IMR-90 (cell line): ENCODE results near the gene ME1. TPM values are rescaled to one million over a fixed set of nuclear protein-coding genes. Genes with fewer than 3 reads are reported as not detected.

Source experiments
- ATAC-seq: fragments of 200-7000 bp; cut with Tn5 transposase; 2 replicates; pipeline ENCODE4 v1.9.1; 2020; ENCODE audit warnings: low read depth, mild to moderate bottlenecking, moderate library complexity
- BruUV-seq: library from RNA; stranded (reverse); fragments of 400-500 nt; replicated peaks from 2 replicates; lab custom pipeline; 2021; lab: Mats Ljungman, UMichigan
- CTCF ChIA-PET: fragments of 300-600 bp; formaldehyde crosslinking; extraction: SDS; loops from one replicate; lab custom pipeline; 2021; ENCODE audit warnings: antibody characterized with exemption; lab: Yijun Ruan, JAX
- POLR2A ChIA-PET: fragments of 300-600 bp; sonication (Branson Sonifier 250); formaldehyde crosslinking; loops from one replicate; lab custom pipeline; 2022; ENCODE audit warnings: antibody characterized with exemption; ENCODE audit not compliant: unreplicated experiment; lab: Charles Lee
- DNase-seq: peaks from one replicate; pipeline ENCODE4 v3.0.0; 2013
- H2AFZ ChIP-seq: replicated peaks from 2 replicates; pipeline ENCODE3; 2013; ENCODE audit warnings: low read length, mild to moderate bottlenecking; ENCODE audit not compliant: poor library complexity
- H2AK5ac ChIP-seq: 2 replicates; pipeline ENCODE4 v1.6.1; 2013; ENCODE audit warnings: low read depth, low read length, inconsistent platforms
- H2AK9ac ChIP-seq: replicated peaks from 2 replicates; pipeline ENCODE3; 2013; ENCODE audit warnings: mild to moderate bottlenecking, low read depth, low read length, moderate library complexity; ENCODE audit not compliant: poor library complexity
- H2BK120ac ChIP-seq: 2 replicates; pipeline ENCODE4 v1.6.1; 2013; ENCODE audit warnings: low read depth, low read length, inconsistent platforms
- H2BK15ac ChIP-seq: 3 replicates; pipeline ENCODE4 v1.6.1; 2013; ENCODE audit warnings: low read depth, low read length, inconsistent platforms
- H2BK20ac ChIP-seq: 2 replicates; pipeline ENCODE4 v1.6.1; 2013; ENCODE audit warnings: low read depth, mild to moderate bottlenecking, inconsistent platforms, low read length, moderate library complexity
- H2BK5ac ChIP-seq: 2 replicates; pipeline ENCODE4 v1.6.1; 2013; ENCODE audit warnings: mild to moderate bottlenecking, low read depth, low read length, inconsistent platforms; ENCODE audit not compliant: poor library complexity, severe bottlenecking
- H3K14ac ChIP-seq: replicated peaks from 2 replicates; pipeline ENCODE4 v1.6.1; 2013; ENCODE audit warnings: low read depth, low read length, inconsistent platforms
- H3K18ac ChIP-seq: 2 replicates; pipeline ENCODE4 v1.6.1; 2013; ENCODE audit warnings: low read depth, low read length, control low read depth
- H3K23ac ChIP-seq: 2 replicates; pipeline ENCODE4 v1.6.1; 2013; ENCODE audit warnings: low read depth, low read length, inconsistent platforms
- H3K27ac ChIP-seq: 2 replicates; pipeline ENCODE4 v1.5.1; 2013; ENCODE audit warnings: mild to moderate bottlenecking, control low read depth, low read length; ENCODE audit not compliant: insufficient read depth
- H3K27me3 ChIP-seq: 2 replicates; pipeline ENCODE4 v1.6.1; 2013; ENCODE audit warnings: low read length; ENCODE audit not compliant: control insufficient read depth, insufficient read depth
- H3K36me3 ChIP-seq: 2 replicates; pipeline ENCODE4 v1.6.1; 2013; ENCODE audit warnings: low read length, mixed read lengths; ENCODE audit not compliant: control insufficient read depth, insufficient read depth
- H3K4ac ChIP-seq: 2 replicates; pipeline ENCODE4 v1.6.1; 2013; ENCODE audit warnings: low read depth, low read length, inconsistent platforms
- H3K4me1 ChIP-seq: 2 replicates; pipeline ENCODE4 v1.6.1; 2013; ENCODE audit warnings: low read length, mixed read lengths; ENCODE audit not compliant: control insufficient read depth, insufficient read depth
- H3K4me2 ChIP-seq: 2 replicates; pipeline ENCODE4 v1.6.1; 2013; ENCODE audit warnings: low read depth, mild to moderate bottlenecking, control low read depth, low read length, moderate library complexity
- H3K4me3 ChIP-seq: 2 replicates; pipeline ENCODE4 v1.5.1; 2013; ENCODE audit warnings: low read depth, mild to moderate bottlenecking, control low read depth, low read length, moderate library complexity; ENCODE audit not compliant: insufficient read depth
- H3K56ac ChIP-seq: 2 replicates; pipeline ENCODE4 v1.6.1; 2013; ENCODE audit warnings: low read length, inconsistent platforms; ENCODE audit not compliant: insufficient read depth; ENCODE audit errors: extremely low read depth
- H3K79me1 ChIP-seq, 2 experiments: 2 replicates each; pipeline ENCODE4 v1.6.1; 2013; ENCODE audit warnings: low read length in 2 of 2, inconsistent platforms in 1 of 2, low read depth in 1 of 2
- H3K9ac ChIP-seq: 2 replicates; pipeline ENCODE4 v1.6.1; 2013; ENCODE audit warnings: low read depth, low read length, control low read depth
- H3K9me1 ChIP-seq: 2 replicates; pipeline ENCODE4 v1.6.1; 2013; ENCODE audit warnings: low read length, inconsistent platforms; ENCODE audit not compliant: insufficient read depth
- H3K9me3 ChIP-seq: 2 replicates; pipeline ENCODE4 v1.6.1; 2013; ENCODE audit warnings: low read length; ENCODE audit not compliant: control insufficient read depth, insufficient read depth
- H4K20me1 ChIP-seq: 2 replicates; pipeline ENCODE4 v1.6.1; 2013; ENCODE audit warnings: low read length, inconsistent platforms; ENCODE audit not compliant: insufficient read depth
- H4K5ac ChIP-seq: 2 replicates; pipeline ENCODE4 v1.6.1; 2013; ENCODE audit warnings: mild to moderate bottlenecking, low read depth, low read length, control low read depth
- H4K8ac ChIP-seq, 2 experiments: 2 replicates each; pipeline ENCODE4 v1.6.1; 2013; ENCODE audit warnings: low read depth in 2 of 2, low read length in 2 of 2, control low read depth in 1 of 2, inconsistent platforms in 1 of 2
- H4K91ac ChIP-seq: 2 replicates; pipeline ENCODE4 v1.6.1; 2013; ENCODE audit warnings: low read depth, low read length, inconsistent platforms; ENCODE audit not compliant: insufficient read depth
- BHLHE40 ChIP-seq: fragments of 150-350 bp; IDR thresholded peaks from 2 replicates; pipeline ENCODE4 v1.6.1; 2016; ENCODE audit warnings: mild to moderate bottlenecking, low read depth, low read length
- CEBPB ChIP-seq: IDR thresholded peaks from 2 replicates; pipeline ENCODE4 v1.6.1; 2012; ENCODE audit warnings: low read depth, low read length, improper control_type of control experiment
- CHD1 ChIP-seq: IDR thresholded peaks from 2 replicates; pipeline ENCODE4 v1.6.1; 2012; ENCODE audit warnings: low read depth, low read length, improper control_type of control experiment
- CTCF ChIP-seq: conservative IDR thresholded peaks from 2 replicates; pipeline ENCODE4 v1.5.1; 2012; ENCODE audit warnings: mild to moderate bottlenecking, low read depth, low read length, improper control_type of control experiment
- ELK1 ChIP-seq: fragments of 150-350 bp; IDR thresholded peaks from 2 replicates; pipeline ENCODE4 v1.6.1; 2016; ENCODE audit warnings: low read depth, mild to moderate bottlenecking, low read length, moderate library complexity, borderline replicate concordance
- FOS ChIP-seq: fragments of 150-350 bp; IDR thresholded peaks from 2 replicates; pipeline ENCODE4 v1.6.1; 2016; ENCODE audit warnings: low read depth, low read length
- MAFK ChIP-seq: IDR thresholded peaks from 2 replicates; pipeline ENCODE4 v1.6.1; 2012; ENCODE audit warnings: low read depth, low read length, improper control_type of control experiment
- MAZ ChIP-seq: IDR thresholded peaks from 2 replicates; pipeline ENCODE4 v1.6.1; 2012; ENCODE audit warnings: low read depth, mild to moderate bottlenecking, low read length, improper control_type of control experiment, moderate library complexity, borderline replicate concordance
- MXI1 ChIP-seq: IDR thresholded peaks from 2 replicates; pipeline ENCODE4 v1.6.1; 2012; ENCODE audit warnings: low read depth, mild to moderate bottlenecking, low read length, moderate library complexity, borderline replicate concordance
- NFE2L2 ChIP-seq: fragments of 150-350 bp; IDR thresholded peaks from 2 replicates; pipeline ENCODE4 v1.6.1; 2016; ENCODE audit warnings: low read depth, mild to moderate bottlenecking, low read length
- POLR2A ChIP-seq: IDR thresholded peaks from 2 replicates; pipeline ENCODE4 v1.6.1; 2012; ENCODE audit warnings: mild to moderate bottlenecking, low read depth, low read length
- RAD21 ChIP-seq: IDR thresholded peaks from 2 replicates; pipeline ENCODE4 v1.6.1; 2012; ENCODE audit warnings: low read length, improper control_type of control experiment
- RCOR1 ChIP-seq: IDR thresholded peaks from 2 replicates; pipeline ENCODE4 v1.6.1; 2012; ENCODE audit warnings: mild to moderate bottlenecking, low read length, improper control_type of control experiment; ENCODE audit not compliant: insufficient replicate concordance
- RFX5 ChIP-seq: IDR thresholded peaks from 2 replicates; pipeline ENCODE4 v1.8.0; 2012; ENCODE audit warnings: low read depth, mild to moderate bottlenecking, low read length, moderate library complexity
- SMC3 ChIP-seq: fragments of 150-350 bp; IDR thresholded peaks from 2 replicates; pipeline ENCODE4 v1.6.1; 2016; ENCODE audit warnings: low read depth, mild to moderate bottlenecking, antibody characterized with exemption, low read length, moderate library complexity
- WGBS, 2 experiments: methylation state at CpG; one replicate each; pipeline versions ENCODE4 v1.1.5 to v1.1.7; 2013; ENCODE audit warnings: missing lambda C conversion rate in 2 of 2; ENCODE audit not compliant: insufficient read length in 1 of 2; ENCODE audit errors: extremely low coverage in 2 of 2; 5-methylcytosine and 5-hydroxymethylcytosine counted together
- dilution Hi-C: fragments of 300-500 bp; cut with HindIII; formaldehyde crosslinking; loops from one replicate; pipeline ENCODE4 v1.14.3; 2018; ENCODE audit warnings: low sequenced_read_pairs; ENCODE audit not compliant: unreplicated experiment
- in situ Hi-C: fragments of 300-500 bp; cut with MboI; formaldehyde crosslinking; loops from 3 replicates; pipeline ENCODE4 v1.14.3; 2019; ENCODE audit warnings: low sequenced_read_pairs, inconsistent platforms, mixed read lengths
- intact Hi-C: fragments of 100-400 bp; cut with micrococcal nuclease; formaldehyde crosslinking; loops from 2 replicates; pipeline ENCODE4 v1.10.0; 2022
- polyA plus RNA-seq, 3 experiments: library from polyadenylated mRNA; depleted of rRNA; stranded (reverse); fragments of >200 nt; gene quantifications; 2 replicates each; pipeline ENCODE4 v1.2.3, GENCODE V29; 2012; ENCODE audit warnings: low replicate concordance in 1 of 3
- total RNA-seq: library from RNA; depleted of rRNA; stranded (reverse); fragments of >200 nt; gene quantifications from 2 replicates; pipeline ENCODE4 v1.2.3, GENCODE V29; 2012

Gene ME1
- total and polyA plus RNA-seq, 2 of the 4 experiments (the other 2 are of a cell fraction): 21.5 to 24.4 TPM

GRCh38 chr6:83470001-83470400 lies 39.1 kb upstream of the ME1 start:
- Histone ChIP-seq H4K91ac (no peak overlapping the region), H3K9me3 (no peaks in the 10 kb centered on the region), H4K20me1 (no peaks in the 10 kb centered on the region), H3K27ac (no peak overlapping the region), H3K79me1 (no peaks in the 10 kb centered on the region), H2AK5ac (no peak overlapping the region), H3K14ac (no peak overlapping the region), H3K9ac (no peak overlapping the region), H3K23ac (no peak overlapping the region), H3K4ac (no peak overlapping the region), H3K9me1 (no peaks in the 10 kb centered on the region), H2BK15ac (no peak overlapping the region), H2BK5ac (no peak overlapping the region), H3K4me1 (no peaks in the 10 kb centered on the region), H4K8ac (no peak overlapping the region), H3K56ac (no peak overlapping the region), H2AFZ (no peak overlapping the region), H2AK9ac (no peak overlapping the region), H2BK120ac (no peak overlapping the region), H2BK20ac (no peak overlapping the region), H3K4me3 (no peak overlapping the region), H3K4me2 (no peak overlapping the region), H3K18ac (no peak overlapping the region), H4K5ac (no peak overlapping the region), H3K27me3 (peaks cover 5% of the 10 kb centered on the region; the same call in 1 of the 2 replicates), H3K36me3 (no peaks in the 10 kb centered on the region)
- ATAC-seq (no peak), DNase-seq (no peak)
- intact Hi-C loops (no loop called here), dilution Hi-C loops (no loop called here), in situ Hi-C loops (no loop called here)
- POLR2A ChIA-PET: no interaction called here
- TF ChIP-seq RAD21: no peak
- TF ChIP-seq CHD1: no peak
- no peak for TF ChIP-seq BHLHE40
- no peak for TF ChIP-seq NFE2L2
- no peak for TF ChIP-seq CTCF
- TF ChIP-seq POLR2A: no peak
- TF ChIP-seq MAZ: no peak
- TF ChIP-seq MAFK: no peak
- no peak for TF ChIP-seq RCOR1
- no peak for TF ChIP-seq SMC3
- TF ChIP-seq MXI1: no peak
- TF ChIP-seq ELK1: no peak
- no peak for TF ChIP-seq FOS
- TF ChIP-seq CEBPB: no peak
- no peak for TF ChIP-seq RFX5
- no TSS peak for BruUV-seq
- WGBS, 2 experiments: no CpG with 5 or more reads among the region's 4 CpGs
- CTCF ChIA-PET: no interaction called here
